Parathyroid adenoma (tissue), 2 donors: Measurements from ENCODE around the gene ARSB.
"Not testable (repeated sequence)": the region's sequence is repeated elsewhere in the genome, so short reads cannot be mapped to it uniquely, and the experiment has no call there.

Experiments
- H2AFZ ChIP-seq: fragments of 300-600 bp; sonication (generic); one replicate; pipeline ENCODE4 v1.7.0; 2017; ENCODE audit warnings: antibody characterized with exemption, mild to moderate bottlenecking
- H3K27ac ChIP-seq: fragments of 300-600 bp; sonication (generic); one replicate; pipeline ENCODE4 v1.7.0; 2017
- H3K27me3 ChIP-seq: fragments of 300-600 bp; sonication (generic); one replicate; pipeline ENCODE4 v1.7.0; 2017; ENCODE audit warnings: low read length; ENCODE audit not compliant: control insufficient read depth, insufficient read depth
- H3K36me3 ChIP-seq: fragments of 300-600 bp; sonication (generic); one replicate; pipeline ENCODE4 v1.7.0; 2017; ENCODE audit warnings: low read length; ENCODE audit not compliant: control insufficient read depth, insufficient read depth
- H3K4me1 ChIP-seq: fragments of 300-600 bp; sonication (generic); one replicate; pipeline ENCODE4 v1.7.0; 2017; ENCODE audit warnings: control low read depth
- H3K4me2 ChIP-seq: fragments of 300-600 bp; sonication (generic); one replicate; pipeline ENCODE4 v1.7.0; 2017; ENCODE audit warnings: low read length
- H3K4me3 ChIP-seq: fragments of 300-600 bp; sonication (generic); one replicate; pipeline ENCODE4 v1.7.0; 2017; ENCODE audit warnings: low read depth, low read length
- H3K79me2 ChIP-seq: fragments of 300-600 bp; sonication (generic); one replicate; pipeline ENCODE4 v1.7.0; 2017; ENCODE audit warnings: control low read depth
- H3K9ac ChIP-seq: fragments of 300-600 bp; sonication (generic); one replicate; pipeline ENCODE4 v1.7.0; 2017; ENCODE audit warnings: mild to moderate bottlenecking
- H3K9me3 ChIP-seq: fragments of 300-600 bp; sonication (generic); one replicate; pipeline ENCODE4 v1.7.0; 2017; ENCODE audit warnings: low read length; ENCODE audit not compliant: control insufficient read depth
- CTCF ChIP-seq: fragments of 300-600 bp; sonication (generic); IDR thresholded peaks from one replicate; pipeline ENCODE4 v1.7.0; 2017; ENCODE audit warnings: antibody characterized with exemption, mild to moderate bottlenecking
- donor health status: primary hyperparathyroidism.

ARSB gene

GRCh38 chr5:78855026-78855425, 130.1 kb downstream of the ARSB start:
- Histone ChIP-seq H3K9ac (no peak overlapping the region), H3K4me3 (no peak overlapping the region), H3K4me1 (no peaks in the 10 kb centered on the region), H3K27ac (no peak overlapping the region), H3K36me3 (no peaks in the 10 kb centered on the region), H3K4me2 (no peak overlapping the region), H3K9me3 (no peaks in the 10 kb centered on the region), H2AFZ (no peak overlapping the region), H3K27me3 (no peaks in the 10 kb centered on the region), H3K79me2 (no peaks in the 10 kb centered on the region)
- no peak for TF ChIP-seq CTCF

DNA sequence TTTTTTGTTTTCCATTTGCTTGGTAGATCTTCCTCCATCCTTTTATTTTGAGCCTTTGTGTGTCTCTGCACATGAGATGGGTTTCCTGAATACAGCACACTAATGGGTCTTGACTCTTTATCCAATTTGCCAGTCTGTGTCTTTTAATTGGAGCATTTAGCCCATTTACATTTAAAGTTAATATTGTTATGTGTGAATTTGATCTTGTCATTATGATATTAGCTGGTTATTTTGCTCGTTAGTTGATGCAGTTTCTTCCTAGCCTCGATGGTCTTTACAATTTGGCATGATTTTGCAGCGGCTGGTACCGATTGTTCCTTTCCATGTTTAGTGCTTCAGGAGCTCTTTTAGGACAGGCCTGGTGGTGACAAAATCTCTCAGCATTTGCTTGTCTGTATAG, 133.2 kb downstream of the ARSB start:
- not testable (repeated sequence) for H3K9me3 ChIP-seq, H3K27ac ChIP-seq, H3K27me3 ChIP-seq, H3K4me1 ChIP-seq, H3K79me2 ChIP-seq, H3K4me3 ChIP-seq, H2AFZ ChIP-seq, H3K4me2 ChIP-seq, H3K9ac ChIP-seq, H3K36me3 ChIP-seq

DNA sequence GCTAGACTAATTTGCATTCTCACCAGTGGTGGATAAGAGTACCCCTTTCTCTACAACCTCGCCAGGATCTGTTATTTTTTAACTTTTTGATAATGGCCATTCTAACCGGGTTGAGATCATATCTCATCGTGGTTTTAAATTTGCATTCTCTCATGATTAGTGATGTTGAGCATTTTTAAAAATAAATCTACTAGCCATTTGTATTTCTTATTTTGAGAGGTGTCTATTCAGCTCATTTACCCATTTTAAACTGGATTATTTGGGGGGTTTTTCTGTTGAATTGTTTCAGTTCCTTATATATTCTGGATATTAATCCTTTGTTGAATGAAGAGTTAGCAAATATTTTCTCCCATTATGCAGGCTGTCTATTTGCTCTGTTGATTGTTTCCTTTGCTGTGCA, 139.6 kb downstream of the ARSB start:
- Histone ChIP-seq H3K36me3 (no peaks in the 10 kb centered on the region), H3K79me2 (no peaks in the 10 kb centered on the region), H3K4me3 (no peak overlapping the region), H3K27ac (no peak overlapping the region), H3K27me3 (no peaks in the 10 kb centered on the region), H3K9me3 (no peaks in the 10 kb centered on the region), H3K4me2 (no peak overlapping the region), H3K4me1 (no peaks in the 10 kb centered on the region), H2AFZ (no peak overlapping the region), H3K9ac (no peak overlapping the region)
- no peak for TF ChIP-seq CTCF

GRCh38 chr5:78843436-78843835, 141.7 kb downstream of the ARSB start:
- TF ChIP-seq CTCF: no peak
- Histone ChIP-seq H3K27ac (no peak overlapping the region), H3K4me1 (no peaks in the 10 kb centered on the region), H3K36me3 (no peaks in the 10 kb centered on the region), H3K4me3 (no peak overlapping the region), H3K9ac (no peak overlapping the region), H3K4me2 (no peak overlapping the region), H3K79me2 (no peaks in the 10 kb centered on the region), H3K27me3 (no peaks in the 10 kb centered on the region), H3K9me3 (no peaks in the 10 kb centered on the region), H2AFZ (no peak overlapping the region)

GRCh38 chr5:78841767-78842166, 143.3 kb downstream of the ARSB start:
- Histone ChIP-seq H3K27me3 (no peaks in the 10 kb centered on the region), H2AFZ (no peak overlapping the region), H3K4me3 (no peak overlapping the region), H3K36me3 (no peaks in the 10 kb centered on the region), H3K4me2 (no peak overlapping the region), H3K79me2 (no peaks in the 10 kb centered on the region), H3K4me1 (no peaks in the 10 kb centered on the region), H3K27ac (no peak overlapping the region), H3K9me3 (no peaks in the 10 kb centered on the region), H3K9ac (no peak overlapping the region)
- TF ChIP-seq CTCF: no peak
